Measurements from ENCODE around the gene LAMA5.
A peak's percentile ranks its signal among the peaks of the same experiment; 100 is the strongest.

DNA sequence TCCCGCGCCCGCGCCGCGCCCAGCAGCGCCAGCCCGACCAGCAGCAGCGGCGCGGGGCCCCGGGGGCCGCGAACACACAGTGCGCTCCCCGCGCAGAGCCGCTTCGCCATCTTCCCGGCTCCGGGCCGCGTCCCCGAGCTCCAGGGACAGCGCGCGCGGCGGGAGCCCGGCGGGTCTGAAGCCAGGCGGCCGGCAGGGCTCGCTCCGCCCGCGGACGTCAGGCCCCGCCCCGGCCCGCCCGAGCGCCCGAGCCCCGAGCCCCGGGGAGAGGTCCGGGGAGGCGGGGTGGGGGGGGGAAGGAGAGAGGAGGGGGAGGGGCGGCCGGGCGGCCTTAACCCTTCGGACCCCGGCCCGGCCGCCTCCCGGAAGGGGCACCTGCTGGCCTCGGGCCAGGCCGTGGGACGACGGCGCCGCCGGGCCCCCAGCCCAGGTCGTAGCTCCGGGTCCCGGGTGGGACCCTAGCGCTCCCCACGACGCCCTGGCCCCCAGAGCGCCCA, at the start of gene LAMA5:
- TF ChIP-seq CTCF (IDR thresholded peaks at IDR 0.05 in 4 of 5, conservative IDR thresholded peaks at IDR 0.05 in 1 of 5) (no peak), POLR2A (IDR thresholded peaks at IDR 0.05) (peak; percentile 59 to 80)

Measured in gastrocnemius medialis (tissue), 4 donors.